GM19239 (cell line): ENCODE measurements around the gene BCL2L14.

Experiments used
- DNase-seq: peaks from one replicate; pipeline ENCODE4 v3.0.0; 2011; ENCODE audit warnings: low spot score; ENCODE audit not compliant: insufficient read length
- FAIRE-seq: peaks from 2 replicates; lab custom pipeline; 2011; peaks lifted over from hg19 to GRCh38; lab: Jason Lieb, UNC

The BCL2L14 gene

DNA sequence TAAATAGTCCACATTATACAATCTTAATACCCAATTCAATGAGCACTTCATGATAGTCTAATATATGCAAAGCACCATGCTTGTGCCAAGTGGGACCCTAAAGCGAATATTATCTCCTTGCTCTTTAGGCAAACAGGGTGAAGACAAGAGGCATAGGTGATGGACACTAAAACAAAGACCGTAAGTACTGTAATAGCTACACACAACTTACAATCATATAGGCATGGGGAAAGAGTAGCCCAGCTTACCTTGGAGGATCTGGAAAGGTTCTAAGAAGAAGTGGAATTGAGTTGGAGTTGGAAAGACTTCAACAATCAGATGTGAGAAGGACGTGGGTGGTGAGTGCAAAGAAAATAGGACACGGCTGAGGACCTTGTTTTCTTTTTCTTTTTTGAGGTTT is 19.1 kb upstream of the BCL2L14 start:
- no peak for DNase-seq

DNA sequence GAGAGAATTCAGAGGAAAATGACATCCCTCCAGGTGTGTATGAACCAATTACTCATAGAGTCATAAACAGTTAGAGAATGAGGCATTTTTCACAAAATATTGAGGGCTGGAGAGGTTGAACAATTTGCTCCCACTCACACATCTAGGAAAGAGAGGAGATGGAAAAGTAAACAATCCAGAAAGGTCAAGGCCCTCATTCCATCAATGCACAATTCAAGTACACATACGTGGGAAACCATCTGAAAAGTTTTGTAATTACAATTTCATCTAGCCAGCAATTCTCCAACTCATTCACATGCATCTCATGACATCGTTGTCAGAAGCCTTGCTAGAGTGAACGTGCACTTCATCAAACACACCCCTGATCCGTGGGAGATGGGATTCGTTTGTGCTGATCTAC is 15.7 kb upstream of the BCL2L14 start:
- FAIRE-seq (no peak), DNase-seq (no peak)

More for the DNA sequence above, 19.1 kb upstream of the BCL2L14 start:
- FAIRE-seq: no peak

- FAIRE-seq (no peak), DNase-seq (no peak)
Measured at GRCh38 chr12:12056951-12057350, 13.8 kb upstream of the BCL2L14 start.

DNA sequence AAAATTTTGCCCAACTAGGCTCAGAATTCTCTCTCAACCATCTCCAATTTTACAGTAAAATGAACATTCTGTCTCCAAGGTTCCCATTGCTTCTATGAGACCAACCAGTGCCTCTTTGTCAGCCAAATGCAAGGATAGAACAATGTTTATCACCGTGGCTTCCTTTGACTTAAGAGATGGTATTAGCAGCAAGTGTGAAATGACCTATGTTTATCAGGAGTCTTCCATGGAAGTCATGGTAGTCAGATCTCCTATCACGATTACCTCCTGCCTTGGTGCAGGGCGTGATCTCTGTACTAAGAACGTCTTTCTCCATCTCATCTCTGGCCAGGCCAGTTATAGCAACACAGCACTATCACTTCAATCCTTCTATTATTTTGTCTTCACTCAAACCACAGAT is 6.1 kb upstream of the BCL2L14 start:
- FAIRE-seq (no peak), DNase-seq (no peak)

GRCh38 chr12:12068751-12069150 is 2.0 kb upstream of the BCL2L14 start:
- DNase-seq (no peak), FAIRE-seq (no peak)

DNA sequence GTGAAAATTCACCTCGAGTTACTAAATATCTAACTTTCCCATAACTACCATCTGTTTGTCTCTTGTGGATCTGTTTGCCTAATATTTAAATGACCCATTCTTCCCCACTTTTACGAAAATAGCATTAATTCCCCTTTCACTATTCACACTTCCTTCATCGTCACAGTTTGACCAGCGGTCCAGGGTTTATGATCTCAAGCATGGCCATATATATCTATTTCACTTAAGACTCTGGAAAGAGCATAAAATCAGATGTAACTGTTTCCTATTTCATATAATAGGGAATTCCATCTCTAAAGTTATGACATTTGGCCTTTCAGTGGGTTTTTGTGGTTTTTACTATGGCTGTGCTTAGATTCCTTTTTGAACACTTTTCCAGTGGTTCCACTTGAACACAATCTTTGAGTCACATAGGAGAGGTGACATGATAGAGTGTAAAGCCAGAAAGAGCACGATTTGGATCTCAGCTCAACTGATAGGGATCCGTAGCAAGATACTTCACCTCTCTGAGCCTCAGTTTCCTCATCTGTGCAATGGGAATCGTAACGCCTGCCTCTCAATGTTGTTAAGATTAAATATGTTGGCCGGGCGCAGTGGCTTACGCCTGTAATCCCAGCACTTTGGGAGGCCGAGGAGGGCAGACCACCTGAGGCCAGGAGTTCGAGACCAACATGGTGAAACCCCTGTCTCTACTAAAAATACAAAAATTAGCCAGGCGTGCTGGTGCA is 754 bp upstream of the BCL2L14 start:
- FAIRE-seq: no peak
- DNase-seq: no peak

- DNase-seq (no peak), FAIRE-seq (no peak)
Measured at GRCh38 chr12:12072064-12072760, 1.5 kb downstream of the BCL2L14 start.

- DNase-seq (no peak), FAIRE-seq (no peak)
Measured at GRCh38 chr12:12079291-12079690, 8.6 kb downstream of the BCL2L14 start.

DNA sequence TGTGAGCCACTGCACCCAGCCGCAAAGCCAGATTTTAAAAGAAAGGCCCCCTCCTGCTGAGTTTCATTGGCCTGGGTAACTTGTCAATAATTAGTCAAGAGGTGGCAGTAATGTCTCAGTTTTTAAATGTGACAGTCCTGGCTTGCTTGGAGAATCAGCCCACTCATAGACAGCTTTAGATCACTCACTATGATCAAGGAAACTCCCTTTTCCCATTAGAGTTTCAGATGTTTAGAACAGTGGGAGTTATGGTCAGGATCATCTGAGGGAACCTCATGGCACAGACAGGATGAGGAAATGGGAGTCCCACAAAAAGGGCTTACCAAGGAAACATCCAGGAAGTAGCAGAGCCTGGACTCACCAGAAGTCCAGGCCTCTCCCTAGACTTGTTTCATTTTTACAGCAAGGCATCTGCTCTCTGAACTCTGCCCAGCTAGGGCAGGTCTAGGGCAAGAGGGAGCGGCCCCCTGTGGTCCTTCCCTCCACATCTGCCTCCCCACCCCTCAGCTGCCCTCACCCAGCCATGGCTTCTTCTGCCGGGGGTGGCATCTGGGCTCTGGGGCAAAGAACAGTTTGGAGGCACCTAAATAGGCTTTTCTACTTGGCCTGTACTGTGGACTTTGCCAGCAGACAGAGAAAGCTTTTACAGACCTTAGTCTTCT is 11.2 kb downstream of the BCL2L14 start:
- peak; percentile 86 for FAIRE-seq
- peak; percentile 48 for DNase-seq

- FAIRE-seq (no peak), DNase-seq (no peak)
Measured at GRCh38 chr12:12083688-12084087, 12.9 kb downstream of the BCL2L14 start.

- DNase-seq: no peak
- no peak for FAIRE-seq
Measured at GRCh38 chr12:12086362-12086761, 15.6 kb downstream of the BCL2L14 start.

- FAIRE-seq (no peak), DNase-seq (no peak)
Measured at GRCh38 chr12:12086973-12087692, 16.4 kb downstream of the BCL2L14 start.

DNA sequence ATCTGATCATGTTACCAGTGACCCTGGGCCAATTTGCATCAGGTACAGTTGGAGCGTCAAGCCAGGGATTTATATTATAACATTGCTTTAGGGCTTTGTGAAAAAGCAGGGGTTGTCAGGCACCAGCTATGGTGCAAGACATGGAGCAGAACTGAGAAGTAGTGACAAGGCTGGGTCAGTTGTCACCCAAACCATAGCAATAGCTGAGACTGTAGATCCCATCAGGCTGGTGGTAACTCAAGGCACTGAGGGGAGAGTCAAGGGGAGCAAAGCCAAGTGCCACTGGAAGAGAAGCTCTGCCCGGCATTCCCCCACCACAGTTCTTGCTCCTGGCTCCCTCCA is 16.9 kb downstream of the BCL2L14 start:
- FAIRE-seq: no peak
- DNase-seq: no peak

- DNase-seq: no peak
- no peak for FAIRE-seq
Measured at GRCh38 chr12:12088147-12088546, 17.4 kb downstream of the BCL2L14 start.

- FAIRE-seq: no peak
- DNase-seq: no peak
Measured at GRCh38 chr12:12088761-12089160, 18.0 kb downstream of the BCL2L14 start.

GRCh38 chr12:12091071-12091470 is 20.3 kb downstream of the BCL2L14 start:
- DNase-seq: no peak
- FAIRE-seq: no peak

GRCh38 chr12:12091977-12092663 is 21.4 kb downstream of the BCL2L14 start:
- no peak for FAIRE-seq

GRCh38 chr12:12094481-12094880 is 23.7 kb downstream of the BCL2L14 start:
- FAIRE-seq (no peak), DNase-seq (no peak)

More at GRCh38 chr12:12091977-12092663, 21.4 kb downstream of the BCL2L14 start:
- DNase-seq: no peak

DNA sequence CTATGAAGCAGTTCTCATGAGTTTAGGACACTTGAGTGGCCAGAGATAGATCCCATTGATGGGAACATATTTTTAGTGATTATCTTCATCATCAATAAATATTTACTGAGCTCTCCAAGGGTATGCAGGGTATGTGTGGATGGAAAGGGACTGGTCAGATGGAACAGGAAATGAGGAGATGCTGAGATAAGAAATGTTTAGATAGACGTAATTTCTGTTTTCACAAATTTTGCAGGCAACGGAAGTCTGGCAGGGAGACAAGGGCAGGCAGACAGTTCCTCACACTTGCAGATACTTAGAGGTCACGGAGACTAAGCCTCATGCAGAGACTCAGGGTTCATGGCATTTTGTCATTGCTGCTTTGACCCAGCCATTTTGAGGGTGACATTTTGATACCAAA is 24.3 kb downstream of the BCL2L14 start:
- FAIRE-seq (no peak), DNase-seq (no peak)
